NCI-H524 (cell line): ENCODE measurements around the gene DNAJC17.

Source experiments
- DNase-seq, 2 experiments: peaks; one replicate each; lab custom pipeline; 2025; lab: John Stamatoyannopoulos, UW

The DNAJC17 gene

GRCh38 chr15:40789999-40790398 is 17.3 kb downstream of the DNAJC17 start:
- DNase-seq: no peak

- no peak for DNase-seq
Observed at GRCh38 chr15:40789119-40789518, 18.2 kb downstream of the DNAJC17 start.

- DNase-seq: no peak
Observed at GRCh38 chr15:40787991-40788390, 19.3 kb downstream of the DNAJC17 start.

- DNase-seq: no peak
Observed at GRCh38 chr15:40787344-40787841, 19.9 kb downstream of the DNAJC17 start.

- DNase-seq: no peak
Observed at GRCh38 chr15:40785814-40786213, 21.5 kb downstream of the DNAJC17 start.

GRCh38 chr15:40785164-40785563 is 22.1 kb downstream of the DNAJC17 start:
- no peak for DNase-seq

- DNase-seq: peak; percentile 64 to 82
Observed at GRCh38 chr15:40782609-40783227, 24.6 kb downstream of the DNAJC17 start.

GRCh38 chr15:40776537-40777141 is 30.6 kb downstream of the DNAJC17 start:
- no peak for DNase-seq

- DNase-seq: no peak
Observed at GRCh38 chr15:40775740-40776536, 31.3 kb downstream of the DNAJC17 start.

GRCh38 chr15:40775007-40775406 is 32.3 kb downstream of the DNAJC17 start:
- DNase-seq: no peak

- no peak for DNase-seq
Observed at GRCh38 chr15:40773902-40774301, 33.4 kb downstream of the DNAJC17 start.

GRCh38 chr15:40773496-40773895 is 33.8 kb downstream of the DNAJC17 start:
- DNase-seq: no peak

- no peak for DNase-seq
Observed at GRCh38 chr15:40772014-40772413, 35.3 kb downstream of the DNAJC17 start.

- DNase-seq: no peak
Observed at GRCh38 chr15:40771242-40771641, 36.0 kb downstream of the DNAJC17 start.

GRCh38 chr15:40770147-40770721 is 37.0 kb downstream of the DNAJC17 start:
- peak; percentile 80 to 92 for DNase-seq

GRCh38 chr15:40769274-40770146 is 37.8 kb downstream of the DNAJC17 start, which contains the start of gene C15orf62:
TSS of gene C15orf62 (plus strand) at chr15:40769980. CDS start at chr15:40770496, 516 bp downstream.
- DNase-seq: peak; percentile 50 to 71

GRCh38 chr15:40768521-40769273 is 38.6 kb downstream of the DNAJC17 start:
- no peak for DNase-seq

- no peak for DNase-seq
Observed at GRCh38 chr15:40767838-40768500, 39.3 kb downstream of the DNAJC17 start.

- DNase-seq: no peak
Observed at GRCh38 chr15:40766906-40767837, 40.1 kb downstream of the DNAJC17 start.
